ENCODE data around the gene TEX12.
"Not testable (repeated sequence)": the region's sequence is repeated elsewhere in the genome, so short reads cannot be mapped to it uniquely, and the experiment has no call there.

Gene TEX12, protein sequence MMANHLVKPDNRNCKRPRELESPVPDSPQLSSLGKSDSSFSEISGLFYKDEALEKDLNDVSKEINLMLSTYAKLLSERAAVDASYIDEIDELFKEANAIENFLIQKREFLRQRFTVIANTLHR

DNA sequence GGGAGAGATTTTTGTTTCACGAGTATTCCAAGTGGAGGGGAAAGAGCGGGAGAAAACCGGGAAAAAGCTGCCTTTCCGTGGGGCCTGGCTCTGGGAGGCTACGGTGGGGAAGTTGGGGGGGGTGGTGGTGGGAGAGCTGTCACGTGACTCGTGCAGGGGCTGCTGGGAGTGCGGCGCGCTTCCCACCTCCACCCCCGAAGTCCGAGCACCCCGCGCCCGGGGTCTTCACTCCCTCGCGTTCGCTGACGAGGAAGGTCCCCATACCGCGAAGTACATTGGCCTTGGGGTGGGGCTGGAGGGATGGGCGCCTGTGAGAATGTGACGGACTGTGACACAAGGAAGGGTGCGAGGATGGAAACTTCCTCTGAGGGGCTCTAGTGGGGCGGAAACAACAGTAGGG, at the start of gene TEX12:
Gene TEX12 (plus strand): TSS at position 228 of the 400 bp plus-strand sequence. CDS start 1,897 bp downstream, outside the sequence.
- DNase-seq: no peak

DNA sequence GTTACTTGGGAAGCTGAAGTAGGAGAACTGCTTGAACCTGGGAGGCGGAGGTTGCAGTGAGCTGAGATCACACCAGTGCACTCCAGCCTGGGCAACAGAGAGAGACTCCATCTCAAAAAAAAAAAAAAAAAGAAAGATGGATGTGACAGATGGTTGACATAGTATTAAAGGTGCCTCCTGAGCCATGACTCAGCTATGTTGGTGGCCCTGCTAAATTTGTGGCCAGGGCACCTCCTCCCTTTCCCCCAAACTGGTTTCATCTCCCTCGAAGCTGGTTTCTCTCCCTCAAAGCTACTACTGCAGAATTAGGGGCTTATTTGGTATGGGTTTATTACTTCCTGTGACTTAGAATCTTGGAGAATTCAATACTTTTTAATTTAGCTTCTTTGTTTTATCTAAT, 49.0 kb upstream of the TEX12 start:
- DNase-seq: peak; percentile 9

DNA sequence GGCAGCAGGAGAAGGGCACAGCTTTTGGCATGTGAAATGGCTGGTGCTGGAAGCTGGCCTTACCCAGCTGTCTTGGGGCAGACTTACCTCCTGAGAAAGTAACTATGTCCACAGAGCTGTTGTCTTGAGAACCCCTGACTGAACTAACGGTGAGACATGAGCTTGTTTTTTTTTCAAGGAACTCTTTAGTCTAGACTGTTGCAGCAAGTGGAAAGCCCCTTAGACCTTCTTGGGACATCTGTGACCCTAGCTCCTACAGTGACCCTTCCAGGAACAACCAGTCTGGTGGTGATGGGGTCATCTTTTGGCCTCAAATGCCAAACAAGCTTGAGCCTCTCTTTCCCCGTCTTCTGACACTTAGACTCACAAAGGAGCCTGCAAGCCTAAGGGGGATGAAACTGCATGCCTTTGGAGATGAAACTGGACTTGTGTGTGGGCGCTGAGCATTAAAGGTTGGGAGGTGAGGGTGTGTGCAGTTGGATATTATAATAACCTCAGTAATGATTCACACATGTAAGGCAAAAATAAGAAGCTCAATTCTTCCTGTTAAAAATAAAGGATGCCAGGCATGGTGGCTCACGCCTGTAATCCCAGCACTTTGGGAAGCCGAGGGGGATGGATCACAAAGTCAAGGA, 45.1 kb upstream of the TEX12 start:
- DNase-seq: no peak

GRCh38 chr11:112123129-112123528, 44.0 kb upstream of the TEX12 start:
- DNase-seq: no peak

DNA sequence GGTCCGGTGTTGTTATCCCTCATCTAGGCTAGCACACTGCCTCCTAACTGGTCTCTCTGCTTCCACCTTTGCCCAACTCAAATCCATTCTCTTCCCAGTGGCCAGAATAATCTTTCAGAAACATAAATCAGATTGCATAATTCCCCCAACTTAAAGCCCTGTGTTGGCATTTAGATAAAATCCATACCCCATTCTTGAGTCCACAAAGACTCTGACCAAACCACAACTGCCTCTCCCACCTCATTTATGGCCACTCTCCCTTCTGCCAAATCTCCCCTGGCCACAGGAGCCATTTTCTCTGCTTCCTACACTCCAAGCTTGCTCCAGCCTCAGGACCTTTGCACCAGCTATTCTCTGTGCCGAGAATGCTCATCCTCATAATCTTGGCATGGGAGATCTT, 40.1 kb upstream of the TEX12 start:
- DNase-seq: no peak

GRCh38 chr11:112128483-112129121, 38.6 kb upstream of the TEX12 start:
- no peak for DNase-seq

DNA sequence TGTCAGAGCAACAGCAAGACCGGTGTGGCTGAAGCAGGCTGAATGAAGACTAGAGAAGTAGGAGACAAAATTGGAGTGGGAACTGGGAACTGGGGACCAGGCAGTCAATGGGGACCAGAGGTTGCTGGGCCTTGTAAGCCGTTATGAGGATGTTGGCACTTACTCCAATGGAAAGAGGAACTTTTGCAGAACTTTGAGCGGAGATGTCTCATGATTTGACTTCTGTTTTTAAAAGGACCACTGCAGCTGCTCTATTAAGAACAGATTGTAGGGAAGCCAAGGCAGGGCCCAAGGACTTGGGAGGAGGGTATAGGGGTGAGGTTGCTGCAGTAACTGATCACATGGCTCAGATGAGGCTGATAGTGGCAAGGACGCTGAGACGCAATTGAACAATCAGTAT, 37.5 kb upstream of the TEX12 start:
- no peak for DNase-seq

GRCh38 chr11:112132737-112133136, 34.4 kb upstream of the TEX12 start:
- no peak for DNase-seq

DNA sequence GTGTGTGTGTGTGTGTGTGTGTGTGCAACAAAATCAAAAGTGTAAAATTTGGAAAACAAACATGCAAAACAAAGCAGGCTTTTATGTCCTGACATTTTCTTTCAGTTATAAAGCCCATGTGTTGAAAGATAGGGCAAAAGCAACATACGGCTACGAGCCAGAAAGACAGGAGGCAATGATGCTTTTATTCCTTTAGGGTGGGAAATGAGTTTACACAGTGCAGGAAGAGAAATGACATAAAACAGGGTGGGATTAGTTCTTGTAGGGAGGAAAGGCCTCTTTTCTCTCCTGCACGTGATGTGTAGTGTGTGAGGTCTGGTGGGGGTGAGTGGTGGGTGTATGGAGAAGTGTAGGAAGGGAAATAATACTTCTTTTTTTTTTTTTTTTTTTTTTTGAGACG, 32.7 kb upstream of the TEX12 start:
- DNase-seq: no peak

DNA sequence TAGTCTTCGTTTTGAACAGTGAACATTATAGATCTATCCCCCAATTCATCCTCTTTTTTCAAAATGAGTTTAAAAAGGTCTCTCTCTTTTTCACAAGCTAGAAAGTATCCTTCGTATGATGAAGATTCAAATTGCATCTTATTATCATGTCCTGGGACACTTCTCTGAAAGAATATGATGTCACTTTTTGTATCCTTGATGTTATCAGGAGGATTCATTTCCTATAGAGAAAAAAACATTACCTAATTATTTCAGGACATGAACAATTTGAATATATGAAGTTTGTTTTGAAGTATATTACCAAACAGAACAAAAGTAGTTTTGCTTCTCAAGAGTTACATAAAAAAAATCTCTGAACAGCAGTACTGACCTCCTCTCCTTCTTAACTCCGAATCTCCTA, 23.6 kb upstream of the TEX12 start:
- no peak for DNase-seq

DNA sequence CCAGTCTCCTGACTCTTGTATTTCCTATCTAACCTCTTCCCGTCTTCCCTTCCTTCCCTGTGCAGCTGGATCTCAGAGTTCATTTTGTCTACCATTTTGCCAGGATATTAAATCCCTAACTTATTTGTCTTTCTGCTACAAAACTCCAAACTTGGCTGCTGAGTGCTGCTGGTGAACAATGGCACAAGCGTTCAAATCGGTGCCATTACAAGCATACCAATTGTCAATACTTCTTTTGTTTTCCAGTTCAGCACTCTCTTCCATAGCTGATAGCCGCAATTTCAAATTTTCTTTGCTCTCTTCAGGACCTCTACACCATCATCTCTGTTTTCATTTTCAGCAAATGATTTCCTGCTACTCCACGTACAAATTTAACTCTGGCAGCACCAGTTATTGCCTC, 16.7 kb upstream of the TEX12 start:
- DNase-seq: no peak

GRCh38 chr11:112156153-112156955, 10.8 kb upstream of the TEX12 start:
- no peak for DNase-seq

DNA sequence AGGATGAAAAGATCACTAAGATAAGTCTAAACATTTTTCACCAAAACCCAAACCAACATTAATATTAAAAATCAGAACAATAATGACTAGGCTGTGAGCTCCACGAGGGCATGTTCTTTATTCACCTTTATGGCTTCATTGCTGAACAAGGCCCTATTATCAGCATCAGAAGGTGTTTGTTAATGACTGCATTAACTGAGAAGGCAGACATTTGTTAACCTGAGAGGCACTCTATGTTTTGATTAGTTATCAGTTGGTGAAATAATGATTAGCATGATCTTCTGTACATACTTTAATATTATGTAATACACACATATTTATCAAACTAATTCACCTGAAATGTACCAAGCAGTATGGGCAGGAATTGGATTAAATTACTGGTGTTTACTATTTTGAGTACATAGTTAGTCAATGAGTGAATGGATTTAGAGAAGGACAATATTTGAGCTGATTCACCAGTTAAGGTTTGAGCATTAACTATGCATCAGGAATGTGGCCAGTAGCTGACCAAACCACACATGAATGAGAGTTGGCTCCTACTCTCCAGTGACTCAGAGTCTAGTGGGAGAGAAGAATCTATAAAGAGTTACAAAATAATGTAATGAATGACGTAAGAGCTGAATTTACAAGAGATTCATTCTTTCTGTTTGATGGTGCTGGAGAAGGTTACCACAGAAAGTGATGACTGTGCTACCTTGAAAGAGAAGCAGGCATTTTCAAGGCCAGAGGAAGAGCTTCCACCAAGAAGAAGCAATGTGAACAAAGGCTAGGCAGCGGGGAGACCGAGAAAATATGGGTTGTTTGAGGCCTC, 10.0 kb upstream of the TEX12 start:
- peak; percentile 11 for DNase-seq

DNA sequence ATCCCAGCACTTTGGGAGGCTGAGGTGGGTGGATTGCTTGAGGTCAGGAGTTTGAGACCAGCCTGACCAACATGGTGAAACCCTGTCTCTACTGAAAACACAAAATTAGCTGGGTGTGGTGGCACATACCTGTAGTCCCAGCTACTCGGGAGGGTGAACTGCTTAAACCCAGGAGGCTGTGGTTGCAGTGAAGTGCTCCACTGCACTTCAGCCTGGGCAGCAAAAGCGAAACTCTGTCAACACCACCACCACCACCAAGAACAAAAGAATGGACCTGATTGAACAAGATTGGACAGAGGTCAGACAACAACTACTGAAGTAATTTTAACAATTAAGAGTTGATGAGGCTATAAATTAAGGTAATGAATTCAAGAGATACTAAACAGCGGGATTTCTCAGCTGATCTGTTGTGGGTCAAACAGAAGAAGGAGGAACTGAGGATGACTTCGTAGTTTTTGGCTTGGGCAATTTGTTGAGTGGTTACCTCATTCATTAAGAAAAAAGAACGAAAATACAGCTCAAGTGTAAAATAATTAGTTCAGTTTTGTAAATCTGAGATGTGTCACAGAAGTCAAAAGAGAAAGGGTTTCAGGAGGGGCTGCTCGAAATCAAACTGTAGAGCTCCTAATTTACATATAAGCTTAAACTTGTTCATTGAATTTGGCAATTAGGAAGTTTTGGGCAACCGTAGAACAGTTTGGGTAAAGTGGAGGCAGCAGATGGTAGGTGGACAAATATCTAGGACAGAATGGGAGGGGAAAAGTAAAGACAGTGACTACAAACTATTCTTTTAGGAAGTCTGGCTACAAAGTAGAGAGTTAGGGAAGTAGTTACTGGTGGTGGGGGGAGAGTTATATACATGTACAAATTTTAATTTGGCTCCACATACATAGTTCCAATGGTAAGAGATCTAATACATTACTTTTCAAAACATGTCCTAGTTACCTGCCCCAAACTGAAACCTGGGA, 7.8 kb upstream of the TEX12 start:
- DNase-seq: no peak

- DNase-seq: no peak
These were observed 6.9 kb upstream of the TEX12 start for GRCh38 chr11:112160091-112160848.

DNA sequence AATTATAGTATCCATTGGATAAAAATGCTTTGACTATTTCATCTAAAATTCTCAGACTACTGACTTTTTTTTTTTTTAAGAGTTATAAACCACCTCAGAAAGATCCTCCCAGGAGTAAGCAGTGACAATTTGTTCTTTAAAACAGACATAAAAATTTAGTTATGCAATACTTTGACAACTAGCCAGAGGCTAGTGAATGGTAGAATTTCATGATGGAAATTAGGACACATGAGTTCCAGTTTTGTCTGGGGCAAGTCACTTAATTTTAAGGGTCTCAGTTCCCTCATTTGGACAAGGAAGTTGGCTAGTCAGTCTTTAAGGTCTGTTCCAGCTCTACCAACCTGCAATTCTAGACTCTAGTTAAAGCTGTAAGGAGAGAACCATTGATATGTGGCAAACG, 6.2 kb upstream of the TEX12 start:
- DNase-seq: no peak

GRCh38 chr11:112162200-112162599, 5.0 kb upstream of the TEX12 start:
- DNase-seq: not testable (repeated sequence)

DNA sequence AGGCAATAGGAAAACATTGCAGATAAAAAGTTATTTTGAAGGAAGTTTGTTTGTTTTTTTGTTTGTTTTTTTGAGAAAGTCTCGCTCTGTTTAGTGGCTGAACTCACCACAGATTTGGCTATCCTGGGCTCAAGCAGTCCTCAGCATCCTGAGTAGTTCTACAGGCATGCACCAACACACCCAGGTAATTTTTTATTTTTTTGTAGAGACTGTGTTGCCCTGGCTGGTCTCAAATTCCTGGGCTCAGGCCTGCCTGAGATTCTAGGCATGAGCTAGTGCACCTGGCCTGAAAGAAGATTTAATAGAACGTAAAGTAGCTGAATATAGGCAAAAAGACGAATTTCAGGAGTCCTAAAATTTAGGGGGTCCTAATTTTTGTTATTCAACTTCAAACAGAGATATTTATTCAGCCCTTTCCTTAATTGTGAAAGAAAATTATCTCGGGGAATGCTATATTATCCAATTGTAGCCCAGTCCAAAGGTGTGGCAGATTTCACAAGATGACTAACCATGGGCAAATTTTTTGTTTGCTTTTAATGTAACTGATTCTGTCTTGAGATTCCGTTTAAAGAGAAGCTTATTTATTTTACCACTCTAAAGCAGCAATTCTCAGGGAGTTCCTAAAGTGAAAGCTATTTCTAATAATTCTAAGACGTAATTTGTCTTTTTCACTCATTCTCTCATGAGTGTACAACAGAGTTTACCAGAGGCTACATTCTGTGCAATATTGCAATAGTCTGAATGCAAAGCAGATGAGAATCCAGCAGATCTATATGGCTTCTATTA, 4.2 kb upstream of the TEX12 start:
- DNase-seq: no peak

DNA sequence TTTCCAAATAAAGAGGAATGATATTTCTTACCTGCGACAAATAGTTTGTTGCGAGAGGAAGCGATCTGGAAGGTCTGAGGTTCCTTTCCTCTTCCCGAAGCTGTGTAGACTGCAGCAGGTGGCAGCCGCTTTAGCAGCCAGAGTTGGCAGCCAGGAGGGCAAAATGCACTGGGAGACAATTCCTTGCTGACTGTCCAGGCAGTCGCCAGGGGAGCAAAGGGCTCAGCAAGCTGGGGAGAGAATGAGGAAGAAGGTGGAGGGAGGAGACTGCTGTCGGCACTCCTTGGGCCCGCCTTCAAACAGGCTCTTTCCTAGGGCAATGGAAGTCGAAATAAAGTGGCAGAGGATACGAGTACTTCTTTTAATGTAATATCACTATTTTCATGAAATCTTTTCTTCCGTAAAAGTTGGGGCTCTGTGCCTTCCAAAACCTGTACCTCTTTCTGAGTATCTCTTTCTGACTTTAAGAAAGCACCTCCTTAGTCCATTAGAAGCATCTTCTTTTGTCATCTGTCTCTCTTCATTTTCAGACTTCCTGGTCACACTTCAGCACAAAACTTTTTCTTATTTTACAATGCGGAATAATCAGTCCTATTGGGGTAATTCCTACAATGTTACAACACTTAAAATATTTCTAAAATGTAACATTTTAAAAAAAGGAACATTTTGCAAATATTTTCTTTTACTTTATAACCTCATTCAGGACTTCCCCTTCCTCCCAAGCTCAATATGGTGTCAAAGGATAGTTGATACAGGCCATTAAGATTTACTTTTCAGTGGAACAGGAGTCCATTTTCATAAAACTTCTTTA, 3.1 kb upstream of the TEX12 start, which contains the start of gene IL18:
Gene IL18 (minus strand): TSS at position 220 of the 811 bp plus-strand sequence. CDS start 9,041 bp downstream, outside the sequence.
- no peak for DNase-seq

Measured in activated CD4-positive, alpha-beta T cell treated with anti-CD3 and anti-CD28 coated beads for 48 hours (primary cell).